Measurements from ENCODE around the gene CARNS1. TPM values are rescaled to one million over a fixed set of nuclear protein-coding genes. Genes with fewer than 3 reads are reported as not detected.

Gene CARNS1
- polyA plus RNA-seq, 1 experiment: 0.12 TPM

GRCh38 chr11:67396587-67397389 is 18.7 kb upstream of the CARNS1 start:
- H3K36me3 ChIP-seq (ENCODE audit: control insufficient read depth, insufficient read depth, low read length): peaks cover 34% of the 10 kb centered on the region
- H3K4me3 ChIP-seq (ENCODE audit: low read depth, low read length): no peak overlapping the region
- TF ChIP-seq, protein P1, sequence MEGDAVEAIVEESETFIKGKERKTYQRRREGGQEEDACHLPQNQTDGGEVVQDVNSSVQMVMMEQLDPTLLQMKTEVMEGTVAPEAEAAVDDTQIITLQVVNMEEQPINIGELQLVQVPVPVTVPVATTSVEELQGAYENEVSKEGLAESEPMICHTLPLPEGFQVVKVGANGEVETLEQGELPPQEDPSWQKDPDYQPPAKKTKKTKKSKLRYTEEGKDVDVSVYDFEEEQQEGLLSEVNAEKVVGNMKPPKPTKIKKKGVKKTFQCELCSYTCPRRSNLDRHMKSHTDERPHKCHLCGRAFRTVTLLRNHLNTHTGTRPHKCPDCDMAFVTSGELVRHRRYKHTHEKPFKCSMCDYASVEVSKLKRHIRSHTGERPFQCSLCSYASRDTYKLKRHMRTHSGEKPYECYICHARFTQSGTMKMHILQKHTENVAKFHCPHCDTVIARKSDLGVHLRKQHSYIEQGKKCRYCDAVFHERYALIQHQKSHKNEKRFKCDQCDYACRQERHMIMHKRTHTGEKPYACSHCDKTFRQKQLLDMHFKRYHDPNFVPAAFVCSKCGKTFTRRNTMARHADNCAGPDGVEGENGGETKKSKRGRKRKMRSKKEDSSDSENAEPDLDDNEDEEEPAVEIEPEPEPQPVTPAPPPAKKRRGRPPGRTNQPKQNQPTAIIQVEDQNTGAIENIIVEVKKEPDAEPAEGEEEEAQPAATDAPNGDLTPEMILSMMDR (IDR thresholded peaks at IDR 0.05; ENCODE audit: insufficient read depth, low read depth, low read length): no peak
- CTCF ChIA-PET: interaction anchor here (0.6 to 2.5 kb wide), 5 partner anchors 14 to 161 kb away, joined by 3 to 9 read pairs (median 3); no protein-coding TSS in a partner anchor
- POLR2A ChIA-PET: no interaction called here
- no peaks in the 10 kb centered on the region for H3K27me3 ChIP-seq (ENCODE audit: control insufficient read depth, insufficient read depth, low read length)
- DNase-seq (ENCODE audit: low read depth): no peak

DNA sequence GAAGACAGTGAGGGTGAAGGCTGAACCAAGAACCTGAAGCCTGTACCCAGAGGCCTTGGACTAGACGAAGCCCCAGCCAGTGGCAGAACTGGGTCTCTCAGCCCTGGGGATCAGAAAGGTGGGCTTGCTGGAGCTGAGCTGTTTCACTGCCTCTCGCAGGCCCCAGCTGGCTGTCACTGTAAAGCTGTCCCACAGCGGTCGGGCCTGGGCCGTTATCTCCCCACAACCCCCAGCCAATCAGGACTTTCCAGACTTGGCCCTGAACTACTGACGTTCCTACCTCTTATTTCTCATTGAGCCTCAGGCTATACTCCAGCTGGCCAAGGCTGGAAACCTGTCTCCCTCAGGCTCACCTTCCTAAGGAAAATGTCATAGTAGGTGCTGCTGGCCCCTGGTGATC is 17.9 kb upstream of the CARNS1 start:
- H3K27me3 ChIP-seq (ENCODE audit: control insufficient read depth, insufficient read depth, low read length): no peaks in the 10 kb centered on the region
- POLR2A ChIA-PET: no interaction called here
- CTCF ChIA-PET: interaction anchor here (0.6 to 2.5 kb wide), 5 partner anchors 15 to 73 kb away, joined by 3 to 9 read pairs (median 5); partner anchors contain the start of gene POLD4
- DNase-seq (ENCODE audit: low read depth): no peak
- no peak overlapping the region for H3K4me3 ChIP-seq (ENCODE audit: low read depth, low read length)
- H3K36me3 ChIP-seq (ENCODE audit: control insufficient read depth, insufficient read depth, low read length): peaks cover 34% of the 10 kb centered on the region
- TF ChIP-seq, protein P1 (IDR thresholded peaks at IDR 0.05; ENCODE audit: insufficient read depth, low read depth, low read length): no peak

DNA sequence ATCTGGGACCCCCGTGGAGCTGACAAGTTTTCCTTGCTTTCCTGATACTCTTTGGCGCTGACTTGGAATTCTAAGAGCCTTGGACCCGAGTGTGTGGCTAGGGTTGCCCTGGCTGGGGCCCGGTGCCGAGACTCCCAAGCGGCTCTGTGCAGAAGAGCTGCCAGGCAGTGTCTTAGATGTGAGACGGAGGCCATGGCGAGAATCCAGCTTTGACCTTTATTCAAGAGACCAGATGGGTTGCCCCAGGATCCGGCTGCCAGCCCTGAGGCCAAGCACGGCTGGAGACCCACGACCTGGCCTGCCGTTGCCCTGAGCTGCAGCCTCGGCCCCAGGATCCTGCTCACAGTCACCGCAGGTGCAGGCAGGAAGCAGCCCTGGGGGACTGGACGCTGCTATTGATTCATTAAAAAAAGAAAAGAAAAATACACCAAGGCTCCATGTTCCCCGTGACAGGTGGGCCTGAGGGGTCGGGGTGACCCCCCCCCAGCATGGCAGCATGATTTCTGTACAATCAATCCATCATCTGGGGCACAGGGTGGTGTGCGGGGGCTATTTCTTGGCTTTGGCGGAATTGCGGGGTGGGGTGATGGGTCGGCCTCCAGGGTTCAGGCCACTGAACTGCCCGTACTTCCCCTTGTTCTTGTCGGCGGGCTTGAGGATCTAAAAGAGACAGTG is 17.4 kb upstream of the CARNS1 start:
- POLR2A ChIA-PET: no interaction called here
- TF ChIP-seq, protein P1 (IDR thresholded peaks at IDR 0.05; ENCODE audit: insufficient read depth, low read depth, low read length): no peak
- CTCF ChIA-PET: interaction anchor here (0.6 to 2.5 kb wide), 5 partner anchors 16 to 73 kb away, joined by 3 to 9 read pairs (median 5); partner anchors contain the start of gene POLD4
- no peaks in the 10 kb centered on the region for H3K27me3 ChIP-seq (ENCODE audit: control insufficient read depth, insufficient read depth, low read length)
- peaks cover 34% of the 10 kb centered on the region for H3K36me3 ChIP-seq (ENCODE audit: control insufficient read depth, insufficient read depth, low read length)
- DNase-seq (ENCODE audit: low read depth): no peak
- no peak overlapping the region for H3K4me3 ChIP-seq (ENCODE audit: low read depth, low read length)

GRCh38 chr11:67398661-67399563 is 16.6 kb upstream of the CARNS1 start:
- H3K36me3 ChIP-seq (ENCODE audit: control insufficient read depth, insufficient read depth, low read length): peaks cover 32% of the 10 kb centered on the region
- no peak overlapping the region for H3K4me3 ChIP-seq (ENCODE audit: low read depth, low read length)

More at GRCh38 chr11:67398661-67399563, 16.6 kb upstream of the CARNS1 start:
- H3K27me3 ChIP-seq (ENCODE audit: control insufficient read depth, insufficient read depth, low read length): no peaks in the 10 kb centered on the region
- TF ChIP-seq, protein P1 (IDR thresholded peaks at IDR 0.05; ENCODE audit: insufficient read depth, low read depth, low read length): no peak
- ChIA-PET POLR2A (interaction anchor here (0.5 kb wide), 1 partner anchor 48 kb away, joined by 9 read pairs; no protein-coding TSS in a partner anchor), CTCF (interaction anchor here (0.6 to 2.5 kb wide), 5 partner anchors 17 to 159 kb away, joined by 3 to 6 read pairs (median 3); partner anchors contain the start of gene POLD4)
- DNase-seq (ENCODE audit: low read depth): no peak
